Epidermal melanocyte (primary cell): ENCODE results near the gene DENND5B.
"Not testable (repeated sequence)": the region's sequence is repeated elsewhere in the genome, so short reads cannot be mapped to it uniquely, and the experiment has no call there.

ENCODE experiments used
- DNase-seq: peaks from one replicate; pipeline ENCODE4 v3.0.0; 2011; ENCODE audit warnings: low spot score; ENCODE audit not compliant: insufficient read length

DENND5B gene

GRCh38 chr12:31590642-31591379 is at the start of gene DENND5B:
DENND5B (minus strand) TSS chr12:31591136; CDS start chr12:31590832, 304 bp downstream.
- peak; percentile 69 for DNase-seq

- no peak for DNase-seq
Measured at GRCh38 chr12:31634620-31635019, 43.7 kb upstream of the DENND5B start.

GRCh38 chr12:31633464-31633863 is 42.5 kb upstream of the DENND5B start:
- no peak for DNase-seq

GRCh38 chr12:31631809-31632208 is 40.9 kb upstream of the DENND5B start:
- no peak for DNase-seq

- no peak for DNase-seq
Measured at GRCh38 chr12:31631023-31631724, 40.2 kb upstream of the DENND5B start.

GRCh38 chr12:31629756-31630732 is 39.1 kb upstream of the DENND5B start:
- no peak for DNase-seq

GRCh38 chr12:31627456-31628054 is 36.6 kb upstream of the DENND5B start:
- DNase-seq: no peak

- DNase-seq: no peak
Measured at GRCh38 chr12:31626270-31626995, 35.5 kb upstream of the DENND5B start.

- DNase-seq: no peak
Measured at GRCh38 chr12:31622038-31622437, 31.1 kb upstream of the DENND5B start.

GRCh38 chr12:31620311-31620710 is 29.4 kb upstream of the DENND5B start:
- DNase-seq: no peak

- no peak for DNase-seq
Measured at GRCh38 chr12:31618228-31619025, 27.5 kb upstream of the DENND5B start.

GRCh38 chr12:31612819-31613218 is 21.9 kb upstream of the DENND5B start:
- DNase-seq: no peak

GRCh38 chr12:31608299-31608698 is 17.4 kb upstream of the DENND5B start:
- not testable (repeated sequence) for DNase-seq

GRCh38 chr12:31605531-31605930 is 14.6 kb upstream of the DENND5B start:
- DNase-seq: no peak

GRCh38 chr12:31603546-31604009 is 12.6 kb upstream of the DENND5B start:
- DNase-seq: no peak

GRCh38 chr12:31600750-31601149 is 9.8 kb upstream of the DENND5B start:
- no peak for DNase-seq

- no peak for DNase-seq
Measured at GRCh38 chr12:31600252-31600651, 9.3 kb upstream of the DENND5B start.

- no peak for DNase-seq
Measured at GRCh38 chr12:31599053-31599452, 8.1 kb upstream of the DENND5B start.

- no peak for DNase-seq
Measured at GRCh38 chr12:31597066-31597465, 6.1 kb upstream of the DENND5B start.

GRCh38 chr12:31594681-31595080 is 3.7 kb upstream of the DENND5B start:
- no peak for DNase-seq
